Tibial nerve (tissue), 4 donors: ENCODE results near the gene NDN. TPM values are rescaled to one million over a fixed set of nuclear protein-coding genes. Genes with fewer than 3 reads are reported as not detected.

Experiments
- DNase-seq, 2 donors: peaks; one replicate each; pipeline ENCODE4 v3.0.0-alpha.2; 2019; ENCODE audit warnings: low spot score in 2 of 2
- H3K27ac ChIP-seq, 4 donors: fragments of 200-600 bp; sonication (generic) in 3 of 4; one replicate each; pipeline ENCODE4 v1.5.1; 2017 to 2019; ENCODE audit warnings: mild to moderate bottlenecking in 1 of 4
- H3K27me3 ChIP-seq, 2 donors: fragments of 200-600 bp; sonication (generic) in 1 of 2; one replicate each; pipeline versions ENCODE4 v1.5.1 to v1.6.0; 2017 to 2019
- H3K36me3 ChIP-seq, 3 donors: fragments of 200-600 bp; sonication (generic); one replicate each; pipeline ENCODE4 v1.5.1; 2018 to 2019
- H3K4me1 ChIP-seq, 4 donors: fragments of 200-600 bp; sonication (generic) in 3 of 4; one replicate each; pipeline ENCODE4 v1.5.1; 2017 to 2019
- H3K4me3 ChIP-seq, 4 donors: fragments of 200-600 bp; sonication (generic) in 3 of 4; one replicate each; pipeline ENCODE4 v1.5.1; 2017 to 2019; ENCODE audit warnings: mild to moderate bottlenecking in 1 of 4, moderate library complexity in 1 of 4
- H3K9me3 ChIP-seq, 4 donors: fragments of 200-600 bp; sonication (generic) in 3 of 4; one replicate each; pipeline ENCODE4 v1.5.1; 2017 to 2019
- EP300 ChIP-seq, 2 donors: sonication (generic); formaldehyde crosslinking; IDR thresholded peaks; one replicate each; pipeline ENCODE4 v1.6.1; 2017; ENCODE audit warnings: antibody characterized with exemption in 2 of 2, mild to moderate bottlenecking in 1 of 2
- POLR2A ChIP-seq, 2 donors: fragments of 450-650 bp; IDR thresholded peaks; one replicate each; pipeline ENCODE4 v1.6.1; 2017; ENCODE audit warnings: antibody characterized with exemption in 2 of 2, mild to moderate bottlenecking in 2 of 2, moderate library complexity in 2 of 2
- WGBS, 2 donors: methylation state at CpG; one replicate each; pipeline ENCODE4 v1.1.5; 2018; 5-methylcytosine and 5-hydroxymethylcytosine counted together
- total RNA-seq, 4 donors: library from RNA; depleted of rRNA; stranded (reverse); fragments of >200 nt; gene quantifications; one replicate each; pipeline ENCODE4 v1.1.0, GENCODE V29; 2016
- TF ChIP-seq, protein P1 (sequence below), 5 experiments: fragments of 200-600 bp in 3 of 5; fragments of 450-650 bp in 2 of 5; sonication (generic) in 3 of 5; IDR thresholded peaks; one replicate each; pipeline ENCODE4 v1.5.1; 2016 to 2019; ENCODE audit warnings: antibody characterized with exemption in 5 of 5, mild to moderate bottlenecking in 3 of 5, moderate library complexity in 2 of 5

The NDN gene
- total RNA-seq, 4 donors from 2014 or later, result 71.7 to 147 (median 107) TPM

DNA sequence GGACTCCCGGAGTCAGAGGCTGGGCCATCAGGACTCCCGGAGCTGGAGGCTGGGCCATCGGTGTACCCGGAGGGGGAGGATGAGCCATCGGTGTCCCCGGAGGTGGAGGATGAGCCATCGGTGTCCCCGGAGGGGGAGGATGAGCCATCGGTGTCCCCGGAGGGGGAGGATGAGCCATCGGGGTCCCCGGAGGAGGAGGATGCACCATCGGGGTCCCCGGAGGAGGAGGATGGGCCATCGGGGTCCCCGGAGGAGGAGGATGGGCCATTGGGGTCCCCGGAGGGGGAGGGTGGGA lies 40.2 kb downstream of the NDN start:
- TF ChIP-seq POLR2A (IDR thresholded peaks at IDR 0.05) (no peak), EP300 (IDR thresholded peaks at IDR 0.05) (no peak)
- TF ChIP-seq, protein P1, sequence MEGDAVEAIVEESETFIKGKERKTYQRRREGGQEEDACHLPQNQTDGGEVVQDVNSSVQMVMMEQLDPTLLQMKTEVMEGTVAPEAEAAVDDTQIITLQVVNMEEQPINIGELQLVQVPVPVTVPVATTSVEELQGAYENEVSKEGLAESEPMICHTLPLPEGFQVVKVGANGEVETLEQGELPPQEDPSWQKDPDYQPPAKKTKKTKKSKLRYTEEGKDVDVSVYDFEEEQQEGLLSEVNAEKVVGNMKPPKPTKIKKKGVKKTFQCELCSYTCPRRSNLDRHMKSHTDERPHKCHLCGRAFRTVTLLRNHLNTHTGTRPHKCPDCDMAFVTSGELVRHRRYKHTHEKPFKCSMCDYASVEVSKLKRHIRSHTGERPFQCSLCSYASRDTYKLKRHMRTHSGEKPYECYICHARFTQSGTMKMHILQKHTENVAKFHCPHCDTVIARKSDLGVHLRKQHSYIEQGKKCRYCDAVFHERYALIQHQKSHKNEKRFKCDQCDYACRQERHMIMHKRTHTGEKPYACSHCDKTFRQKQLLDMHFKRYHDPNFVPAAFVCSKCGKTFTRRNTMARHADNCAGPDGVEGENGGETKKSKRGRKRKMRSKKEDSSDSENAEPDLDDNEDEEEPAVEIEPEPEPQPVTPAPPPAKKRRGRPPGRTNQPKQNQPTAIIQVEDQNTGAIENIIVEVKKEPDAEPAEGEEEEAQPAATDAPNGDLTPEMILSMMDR (IDR thresholded peaks at IDR 0.05), result no peak
- DNase-seq, result no peak
- H3K9me3 ChIP-seq, result no peaks in the 10 kb centered on the region
- no peaks in the 10 kb centered on the region for H3K36me3 ChIP-seq
- peaks cover 0 to 18% (median 0%) of the 10 kb centered on the region in 4 donors for H3K4me1 ChIP-seq
- H3K27ac ChIP-seq, result no peak overlapping the region
- H3K4me3 ChIP-seq, result peak overlapping the region in 2 of 4 donors; percentile 5 to 42
- H3K27me3 ChIP-seq, result peaks cover 0 to 14% of the 10 kb centered on the region in 2 donors
- WGBS, 2 donors, result 75% methylated on average over 17 of the region's 17 CpGs

DNA sequence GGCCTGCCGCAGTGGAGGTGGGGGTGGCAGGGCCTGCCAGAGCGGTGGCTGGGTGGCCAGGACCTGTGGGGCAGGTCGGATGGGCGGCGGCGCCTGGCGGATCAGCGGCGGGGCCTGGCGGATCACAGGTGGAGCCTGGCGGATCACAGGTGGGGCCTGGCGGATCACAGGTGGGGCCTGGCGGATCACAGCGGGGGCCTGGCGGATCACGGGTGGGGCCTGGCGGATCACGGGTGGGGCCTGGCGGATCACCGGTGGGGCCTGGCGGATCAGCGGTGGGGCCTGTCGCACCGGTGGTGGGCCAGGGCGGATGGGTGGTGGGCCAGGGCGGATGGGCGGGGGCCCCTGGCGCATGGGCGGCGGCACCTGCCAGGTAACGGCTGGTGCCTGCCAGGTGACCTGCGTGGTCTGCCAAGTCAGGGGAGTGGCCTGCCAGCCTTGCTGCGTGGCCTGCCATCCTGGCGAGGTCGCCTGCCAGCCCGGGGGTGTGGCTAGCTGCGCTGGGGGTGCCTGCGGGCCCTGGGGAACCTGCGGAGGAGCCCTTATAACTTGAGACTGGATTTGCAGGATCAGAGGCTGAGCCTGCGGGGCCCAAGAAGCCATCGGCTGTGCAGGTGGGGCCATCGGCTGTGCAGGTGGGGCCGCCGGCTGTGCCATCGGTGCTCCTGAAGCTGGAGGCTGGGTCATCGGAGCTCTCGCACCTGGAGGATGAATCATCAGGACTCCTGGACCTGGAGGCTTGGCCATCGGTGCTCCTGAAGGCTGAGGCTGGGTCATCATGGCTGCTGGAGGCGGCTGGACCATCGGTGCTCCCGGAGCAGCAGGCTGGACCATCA lies 40.7 kb downstream of the NDN start:
- DNase-seq, result no peak
- Histone ChIP-seq H3K27ac (no peak overlapping the region), H3K4me1 (peaks cover 0 to 18% (median 0%) of the 10 kb centered on the region in 4 donors), H3K36me3 (no peaks in the 10 kb centered on the region), H3K9me3 (no peaks in the 10 kb centered on the region), H3K27me3 (peaks cover 0 to 14% of the 10 kb centered on the region in 2 donors), H3K4me3 (no peak overlapping the region)
- WGBS, 2 donors, result 91 to 96% methylated on average over 37 to 51 of the region's 51 CpGs
- TF ChIP-seq, protein P1 (IDR thresholded peaks at IDR 0.05), result no peak
- no peak for TF ChIP-seq EP300 (IDR thresholded peaks at IDR 0.05)
- TF ChIP-seq POLR2A (IDR thresholded peaks at IDR 0.05), result no peak

DNA sequence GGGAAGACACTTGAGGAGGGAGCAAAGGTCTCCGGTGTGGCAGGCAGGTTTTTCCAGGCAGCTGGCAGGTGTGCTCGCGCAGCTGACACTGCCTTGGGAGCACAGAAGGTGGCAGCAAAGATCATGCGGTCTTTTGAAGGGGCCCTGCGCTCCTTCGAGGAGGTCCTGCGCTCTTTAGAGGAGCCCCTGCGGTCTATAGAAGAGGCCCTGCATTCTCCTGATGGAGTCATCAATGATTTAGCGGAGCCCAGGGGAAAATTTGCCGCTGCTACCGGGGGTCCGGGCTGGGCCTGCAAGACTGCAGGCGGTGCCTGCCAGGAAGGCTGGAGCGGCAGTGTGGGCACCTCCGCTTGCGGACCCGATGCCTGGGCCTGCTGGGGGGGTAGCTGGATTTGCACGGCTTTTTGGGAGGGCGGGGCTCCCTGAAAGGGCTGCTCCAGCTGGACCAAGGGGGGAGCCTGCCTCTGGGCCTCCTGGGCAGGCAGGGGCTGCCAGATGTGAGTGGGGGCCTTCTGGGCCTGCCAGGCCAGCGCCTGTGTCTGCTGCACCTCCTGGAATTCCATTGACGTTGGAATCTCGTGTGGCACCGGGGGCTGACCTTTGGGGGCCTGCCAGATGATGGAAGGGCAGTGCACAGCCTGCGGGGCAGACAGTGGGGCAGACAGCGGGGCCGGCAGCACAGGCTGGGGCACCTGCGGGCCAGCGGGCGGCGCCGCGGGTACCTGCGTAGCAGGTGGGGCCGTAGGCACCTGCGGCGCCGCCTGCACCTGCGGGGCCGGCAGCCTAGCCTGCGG lies 41.5 kb downstream of the NDN start:
- Histone ChIP-seq H3K27me3 (peaks cover 0 to 14% of the 10 kb centered on the region in 2 donors), H3K9me3 (no peaks in the 10 kb centered on the region), H3K4me3 (no peak overlapping the region), H3K36me3 (no peaks in the 10 kb centered on the region), H3K27ac (no peak overlapping the region), H3K4me1 (peaks cover 0 to 18% (median 0%) of the 10 kb centered on the region in 4 donors)
- no peak for DNase-seq
- 86 to 87% methylated on average over 21 to 38 of the region's 40 CpGs for WGBS, 2 donors
- TF ChIP-seq EP300 (IDR thresholded peaks at IDR 0.05), result no peak
- TF ChIP-seq POLR2A (IDR thresholded peaks at IDR 0.05), result no peak
- TF ChIP-seq, protein P1 (IDR thresholded peaks at IDR 0.05), result no peak

DNA sequence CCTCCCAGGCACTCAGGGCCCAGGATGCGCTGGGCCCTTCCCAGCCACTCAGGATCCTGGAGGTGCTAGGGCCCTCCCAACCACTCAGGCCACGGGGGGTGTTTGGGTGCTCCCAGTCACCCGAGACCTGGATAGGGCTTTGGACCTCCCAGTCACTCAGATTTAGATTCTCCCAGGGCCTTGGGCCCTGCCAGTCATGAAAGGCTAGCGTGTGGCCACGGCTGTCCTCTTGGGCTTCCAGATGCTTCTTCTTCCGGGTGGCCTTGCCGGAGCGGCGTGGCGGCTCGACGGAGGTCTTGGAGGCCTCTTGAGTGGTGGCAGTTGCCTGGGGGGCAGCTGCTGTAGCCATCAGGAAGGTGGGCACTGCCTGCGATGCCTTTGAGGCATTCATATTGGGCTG lies 42.3 kb downstream of the NDN start:
- Histone ChIP-seq H3K36me3 (no peaks in the 10 kb centered on the region), H3K27ac (no peak overlapping the region), H3K9me3 (no peaks in the 10 kb centered on the region), H3K27me3 (peaks cover 0 to 14% of the 10 kb centered on the region in 2 donors), H3K4me3 (no peak overlapping the region), H3K4me1 (peaks cover 0 to 18% (median 0%) of the 10 kb centered on the region in 4 donors)
- DNase-seq, result no peak
- 89 to 94% methylated on average over 7 to 13 of the region's 13 CpGs for WGBS, 2 donors
- TF ChIP-seq EP300 (IDR thresholded peaks at IDR 0.05) (no peak), POLR2A (IDR thresholded peaks at IDR 0.05) (no peak)
- TF ChIP-seq, protein P1 (IDR thresholded peaks at IDR 0.05), result no peak
